T47D (cell line): ENCODE data around the gene LGI4.

Source experiments
- DNase-seq, 2 experiments: peaks; one replicate each; pipeline versions ENCODE4 v3.0.0 to v3.0.0-alpha.2; 2011 to 2012; ENCODE audit warnings: low read depth in 1 of 2, low spot score in 1 of 2
- JUND ChIP-seq: IDR thresholded peaks from 2 replicates; pipeline ENCODE4 v1.6.1; 2012; ENCODE audit warnings: low read depth
- in situ Hi-C: cut with HindIII; loops from 2 replicates; pipeline ENCODE4 v1.10.0; 2016; ENCODE audit warnings: low sequenced_read_pairs, low pct_unique_long_range_greater_than_20kb

Gene LGI4

GRCh38 chr19:35134601-35135242 is at the start of gene LGI4:
Gene LGI4 (minus strand): TSS chr19:35135059. CDS start chr19:35134680, 379 bp downstream.
- in situ Hi-C loops = no loop called here
- no peak for TF ChIP-seq JUND
- DNase-seq = no peak

- no peak for TF ChIP-seq JUND
- in situ Hi-C loops = no loop called here
- DNase-seq = no peak
Measured at GRCh38 chr19:35184267-35184666, 49.4 kb upstream of the LGI4 start.

GRCh38 chr19:35181387-35181786 is 46.5 kb upstream of the LGI4 start:
- TF ChIP-seq JUND = no peak
- DNase-seq = no peak
- in situ Hi-C loops = no loop called here

GRCh38 chr19:35179830-35180229 is 45.0 kb upstream of the LGI4 start:
- in situ Hi-C loops = no loop called here
- TF ChIP-seq JUND = no peak

GRCh38 chr19:35178701-35179100 is 43.8 kb upstream of the LGI4 start:
- no peak for TF ChIP-seq JUND
- DNase-seq = no peak
- in situ Hi-C loops = no loop called here

More at GRCh38 chr19:35179830-35180229, 45.0 kb upstream of the LGI4 start:
- DNase-seq = no peak

GRCh38 chr19:35177377-35178274 is 42.8 kb upstream of the LGI4 start:
- no peak for TF ChIP-seq JUND
- in situ Hi-C loops = no loop called here
- no peak for DNase-seq

- TF ChIP-seq JUND = no peak
- DNase-seq = no peak
- in situ Hi-C loops = no loop called here
Measured at GRCh38 chr19:35176181-35176570, 41.3 kb upstream of the LGI4 start.

- in situ Hi-C loops = no loop called here
- DNase-seq = no peak
Measured at GRCh38 chr19:35174226-35174625, 39.4 kb upstream of the LGI4 start.

GRCh38 chr19:35171730-35172129 is 36.9 kb upstream of the LGI4 start:
- TF ChIP-seq JUND = no peak
- DNase-seq = no peak
- in situ Hi-C loops = no loop called here

More at GRCh38 chr19:35174226-35174625, 39.4 kb upstream of the LGI4 start:
- no peak for TF ChIP-seq JUND

GRCh38 chr19:35170359-35171061 is 35.7 kb upstream of the LGI4 start:
- in situ Hi-C loops = no loop called here
- DNase-seq = no peak
- TF ChIP-seq JUND = no peak

- in situ Hi-C loops = no loop called here
- TF ChIP-seq JUND = no peak
- no peak for DNase-seq
Measured at GRCh38 chr19:35169221-35169995, 34.5 kb upstream of the LGI4 start.

GRCh38 chr19:35168196-35168595 is 33.3 kb upstream of the LGI4 start:
- peak in 1 of 2 experiments; percentile 65 for DNase-seq
- TF ChIP-seq JUND = no peak
- in situ Hi-C loops = no loop called here
